HEK293 (cell line): ENCODE measurements around the gene C1orf185.

Experiments used
- CTCF ChIA-PET: fragments of 350-600 bp; formaldehyde crosslinking; extraction: SDS; loops from one replicate; lab custom pipeline; 2021; ENCODE audit warnings: antibody characterized with exemption; lab: Yijun Ruan, JAX
- POLR2A ChIA-PET: fragments of 300-600 bp; formaldehyde crosslinking; extraction: SDS; loops from one replicate; lab custom pipeline; 2020; ENCODE audit warnings: antibody characterized with exemption, inconsistent platforms; lab: Yijun Ruan, JAX
- H3K27ac ChIP-seq: fragments of 200-500 bp; sonication (Bioruptor generic); 2 replicates; pipeline ENCODE4 v1.5.1; 2014; ENCODE audit warnings: low read depth, low read length, control low read depth, inconsistent platforms; ENCODE audit errors: extremely low read depth
- H3K36me3 ChIP-seq, 2 experiments: fragments of 200-500 bp in 1 of 2; sonication (Bioruptor generic) in 1 of 2; 1 replicate in 1 of 2; 2 replicates in 1 of 2; pipeline ENCODE4 v1.5.1; 2014 to 2017; ENCODE audit warnings: inconsistent platforms in 2 of 2, low read length in 2 of 2; ENCODE audit not compliant: control insufficient read depth in 2 of 2, insufficient read depth in 1 of 2
- H3K4me1 ChIP-seq: fragments of 200-500 bp; sonication (Bioruptor generic); 2 replicates; pipeline ENCODE4 v1.5.1; 2014; ENCODE audit warnings: mild to moderate bottlenecking, low read length, inconsistent platforms; ENCODE audit not compliant: control insufficient read depth, insufficient read depth
- H3K4me3 ChIP-seq: 2 replicates; pipeline ENCODE4 v1.5.1; 2011; ENCODE audit warnings: low read depth, mild to moderate bottlenecking, control low read depth, low read length, moderate library complexity
- H3K9me3 ChIP-seq: fragments of 200-500 bp; sonication (Bioruptor generic); 2 replicates; pipeline ENCODE4 v1.5.1; 2014; ENCODE audit warnings: low read depth, low read length, inconsistent platforms; ENCODE audit not compliant: control insufficient read depth, insufficient read depth
- GLI4 ChIP-seq: fragments of 450-650 bp; formaldehyde crosslinking; IDR thresholded peaks from 2 replicates; pipeline ENCODE4 v1.5.1; 2016; ENCODE audit warnings: missing biosample characterization, missing genetic modification characterization
- PRDM1 ChIP-seq: fragments of 450-650 bp; formaldehyde crosslinking; IDR thresholded peaks from 2 replicates; pipeline ENCODE4; 2016; ENCODE audit warnings: missing biosample characterization, missing genetic modification characterization
- REST ChIP-seq: fragments of 450-650 bp; formaldehyde crosslinking; IDR thresholded peaks from 2 replicates; pipeline ENCODE4 v1.5.1; 2016; ENCODE audit warnings: missing biosample characterization, missing genetic modification characterization
- SETDB1 ChIP-seq: IDR thresholded peaks from one replicate; pipeline ENCODE4 v1.6.1; 2017; ENCODE audit warnings: mild to moderate bottlenecking, low read length, moderate library complexity, mixed read lengths; ENCODE audit not compliant: insufficient read length
- ZBTB6 ChIP-seq: fragments of 450-650 bp; formaldehyde crosslinking; IDR thresholded peaks from 2 replicates; pipeline ENCODE4 v1.5.1; 2017; ENCODE audit warnings: missing biosample characterization, missing genetic modification characterization
- ZEB2 ChIP-seq: fragments of 450-650 bp; formaldehyde crosslinking; IDR thresholded peaks from 2 replicates; pipeline ENCODE4 v1.5.1; 2016; ENCODE audit warnings: missing biosample characterization, missing genetic modification characterization
- ZNF155 ChIP-seq: fragments of 450-650 bp; formaldehyde crosslinking; IDR thresholded peaks from 2 replicates; pipeline ENCODE4 v1.5.1; 2016; ENCODE audit warnings: missing biosample characterization, missing genetic modification characterization
- ZNF274 ChIP-seq, 2 experiments: fragments of 200-500 bp in 1 of 2; fragments of 450-650 bp in 1 of 2; sonication (Bioruptor generic) in 1 of 2; formaldehyde crosslinking in 1 of 2; IDR thresholded peaks; 2 replicates each; pipeline versions ENCODE4 v1.5.1 to v1.6.1; 2014 to 2016; ENCODE audit warnings: borderline replicate concordance in 1 of 2, inconsistent platforms in 1 of 2, low read length in 1 of 2, missing biosample characterization in 1 of 2, missing genetic modification characterization in 1 of 2
- ZNF341 ChIP-seq: fragments of 450-650 bp; formaldehyde crosslinking; IDR thresholded peaks from 2 replicates; pipeline ENCODE4; 2016; ENCODE audit warnings: low read depth, missing biosample characterization, missing genetic modification characterization
- ZNF530 ChIP-seq: fragments of 450-650 bp; formaldehyde crosslinking; IDR thresholded peaks from 2 replicates; pipeline ENCODE4 v1.5.1; 2016; ENCODE audit warnings: low read depth, missing biosample characterization, missing genetic modification characterization
- ZNF585B ChIP-seq: fragments of 450-650 bp; formaldehyde crosslinking; IDR thresholded peaks from 2 replicates; pipeline ENCODE4 v1.5.1; 2016; ENCODE audit warnings: missing biosample characterization, missing genetic modification characterization
- ZNF610 ChIP-seq: fragments of 450-650 bp; formaldehyde crosslinking; IDR thresholded peaks from 2 replicates; pipeline ENCODE4 v1.5.1; 2016; ENCODE audit warnings: missing biosample characterization, missing genetic modification characterization, borderline replicate concordance
- ZNF626 ChIP-seq: fragments of 450-650 bp; sonication (Bioruptor Pico); formaldehyde crosslinking; IDR thresholded peaks from 2 replicates; pipeline ENCODE4 v1.5.1; 2018; ENCODE audit warnings: missing biosample characterization, missing genetic modification characterization, inconsistent platforms
- ZNF654 ChIP-seq: fragments of 450-650 bp; formaldehyde crosslinking; IDR thresholded peaks from 2 replicates; pipeline ENCODE4 v1.5.1; 2016; ENCODE audit warnings: low read depth, missing biosample characterization, missing genetic modification characterization
- ZNF658 ChIP-seq: fragments of 450-650 bp; formaldehyde crosslinking; IDR thresholded peaks from 2 replicates; pipeline ENCODE4; 2016; ENCODE audit warnings: missing biosample characterization, missing genetic modification characterization
- ZNF660 ChIP-seq: fragments of 450-650 bp; IDR thresholded peaks from 2 replicates; pipeline ENCODE4 v1.5.1; 2018; ENCODE audit warnings: missing biosample characterization, mild to moderate bottlenecking, missing genetic modification characterization
- ZNF670 ChIP-seq: fragments of 450-650 bp; formaldehyde crosslinking; IDR thresholded peaks from 2 replicates; pipeline ENCODE4 v1.5.1; 2016; ENCODE audit warnings: missing biosample characterization, missing genetic modification characterization, low read depth
- TF ChIP-seq, protein P1 (sequence below): fragments of 450-650 bp; formaldehyde crosslinking; IDR thresholded peaks from 2 replicates; pipeline ENCODE4 v1.5.1; 2017; ENCODE audit warnings: missing biosample characterization, missing genetic modification characterization
- TF ChIP-seq, protein P2 (sequence below): fragments of 450-650 bp; formaldehyde crosslinking; conservative IDR thresholded peaks from 2 replicates; pipeline ENCODE4 v1.5.1; 2016; ENCODE audit warnings: low read depth, missing biosample characterization, missing genetic modification characterization

The C1orf185 gene

GRCh38 chr1:51154776-51155175, 52.7 kb downstream of the C1orf185 start (continued):
- no peak for TF ChIP-seq ZNF274 (IDR thresholded peaks at IDR 0.05; ENCODE audit: low read length)
- TF ChIP-seq ZNF274 (tag by site-specific recombination; IDR thresholded peaks at IDR 0.05; ENCODE audit: borderline replicate concordance), result no peak
- TF ChIP-seq REST (tag by site-specific recombination), result no peak
- no peak for TF ChIP-seq ZNF658 (tag by site-specific recombination)
- TF ChIP-seq ZNF610 (tag by site-specific recombination), result no peak
- TF ChIP-seq SETDB1, result peak; percentile 99
- TF ChIP-seq ZBTB6 (tag by site-specific recombination), result no peak

DNA sequence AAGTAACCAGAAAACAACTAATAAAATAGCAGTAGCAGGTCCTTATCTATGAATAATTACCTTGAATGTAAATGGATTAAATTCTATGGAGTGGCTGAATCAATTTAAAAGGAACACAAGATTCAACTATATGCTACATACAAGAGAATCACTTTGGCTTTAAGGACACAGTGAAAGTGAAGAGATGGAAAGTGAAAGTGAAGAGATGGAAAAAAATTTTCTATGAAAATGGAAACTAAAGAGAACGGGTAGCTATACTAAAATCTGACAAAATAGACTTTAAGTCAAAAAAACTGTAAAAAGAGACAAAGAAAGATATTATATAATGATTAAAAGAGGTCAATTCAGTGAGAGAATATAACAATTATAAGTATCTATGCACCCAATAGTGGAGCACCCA, 54.7 kb downstream of the C1orf185 start:
- POLR2A ChIA-PET, result no interaction called here
- no peaks in the 10 kb centered on the region for H3K36me3 ChIP-seq
- CTCF ChIA-PET, result no interaction called here
- H3K4me1 ChIP-seq, result no peaks in the 10 kb centered on the region
- no peaks in the 10 kb centered on the region for H3K9me3 ChIP-seq
- no peak overlapping the region for H3K27ac ChIP-seq
- no peak for TF ChIP-seq ZNF274 (IDR thresholded peaks at IDR 0.05; ENCODE audit: low read length)
- no peak for TF ChIP-seq ZNF274 (tag by site-specific recombination; IDR thresholded peaks at IDR 0.05; ENCODE audit: borderline replicate concordance)
- peak; percentile 78 for TF ChIP-seq PRDM1
- no peak overlapping the region for H3K4me3 ChIP-seq

DNA sequence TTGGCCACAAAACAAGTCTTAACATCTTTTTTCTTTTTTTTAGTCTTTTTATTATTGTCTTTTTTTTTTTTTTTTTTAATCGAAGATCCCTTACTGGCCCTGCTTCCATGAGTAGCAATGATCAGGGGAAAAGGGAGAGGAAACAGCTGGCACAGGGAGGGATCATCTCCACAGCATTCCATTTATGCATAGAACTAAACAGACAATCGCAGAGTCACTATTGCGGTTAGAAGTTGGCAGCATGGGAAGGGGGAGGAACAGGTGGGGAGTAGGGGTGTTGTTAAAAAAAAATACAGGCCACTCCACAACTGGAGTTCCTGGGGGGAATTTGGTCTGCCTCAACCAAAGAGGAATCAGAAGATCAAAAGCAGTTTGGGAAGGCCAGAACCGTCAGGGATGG, 55.4 kb downstream of the C1orf185 start:
- Histone ChIP-seq H3K9me3 (no peaks in the 10 kb centered on the region), H3K4me3 (no peak overlapping the region), H3K4me1 (no peaks in the 10 kb centered on the region), H3K27ac (no peak overlapping the region), H3K36me3 (no peaks in the 10 kb centered on the region)
- ChIA-PET POLR2A (no interaction called here), CTCF (no interaction called here)
- no peak for TF ChIP-seq ZNF155 (tag by site-specific recombination)
- TF ChIP-seq ZNF660, result no peak
- TF ChIP-seq REST (tag by site-specific recombination), result no peak
- TF ChIP-seq ZNF530, result no peak
- TF ChIP-seq, protein P1, sequence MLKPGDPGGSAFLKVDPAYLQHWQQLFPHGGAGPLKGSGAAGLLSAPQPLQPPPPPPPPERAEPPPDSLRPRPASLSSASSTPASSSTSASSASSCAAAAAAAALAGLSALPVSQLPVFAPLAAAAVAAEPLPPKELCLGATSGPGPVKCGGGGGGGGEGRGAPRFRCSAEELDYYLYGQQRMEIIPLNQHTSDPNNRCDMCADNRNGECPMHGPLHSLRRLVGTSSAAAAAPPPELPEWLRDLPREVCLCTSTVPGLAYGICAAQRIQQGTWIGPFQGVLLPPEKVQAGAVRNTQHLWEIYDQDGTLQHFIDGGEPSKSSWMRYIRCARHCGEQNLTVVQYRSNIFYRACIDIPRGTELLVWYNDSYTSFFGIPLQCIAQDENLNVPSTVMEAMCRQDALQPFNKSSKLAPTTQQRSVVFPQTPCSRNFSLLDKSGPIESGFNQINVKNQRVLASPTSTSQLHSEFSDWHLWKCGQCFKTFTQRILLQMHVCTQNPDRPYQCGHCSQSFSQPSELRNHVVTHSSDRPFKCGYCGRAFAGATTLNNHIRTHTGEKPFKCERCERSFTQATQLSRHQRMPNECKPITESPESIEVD (tag by site-specific recombination), result no peak
- TF ChIP-seq GLI4 (tag by site-specific recombination), result no peak
- TF ChIP-seq ZNF341 (tag by site-specific recombination), result no peak
- TF ChIP-seq ZEB2 (tag by site-specific recombination), result no peak
- TF ChIP-seq ZNF654 (tag by site-specific recombination), result no peak
- TF ChIP-seq ZNF626 (tag by site-specific recombination), result no peak
- TF ChIP-seq, protein P2, sequence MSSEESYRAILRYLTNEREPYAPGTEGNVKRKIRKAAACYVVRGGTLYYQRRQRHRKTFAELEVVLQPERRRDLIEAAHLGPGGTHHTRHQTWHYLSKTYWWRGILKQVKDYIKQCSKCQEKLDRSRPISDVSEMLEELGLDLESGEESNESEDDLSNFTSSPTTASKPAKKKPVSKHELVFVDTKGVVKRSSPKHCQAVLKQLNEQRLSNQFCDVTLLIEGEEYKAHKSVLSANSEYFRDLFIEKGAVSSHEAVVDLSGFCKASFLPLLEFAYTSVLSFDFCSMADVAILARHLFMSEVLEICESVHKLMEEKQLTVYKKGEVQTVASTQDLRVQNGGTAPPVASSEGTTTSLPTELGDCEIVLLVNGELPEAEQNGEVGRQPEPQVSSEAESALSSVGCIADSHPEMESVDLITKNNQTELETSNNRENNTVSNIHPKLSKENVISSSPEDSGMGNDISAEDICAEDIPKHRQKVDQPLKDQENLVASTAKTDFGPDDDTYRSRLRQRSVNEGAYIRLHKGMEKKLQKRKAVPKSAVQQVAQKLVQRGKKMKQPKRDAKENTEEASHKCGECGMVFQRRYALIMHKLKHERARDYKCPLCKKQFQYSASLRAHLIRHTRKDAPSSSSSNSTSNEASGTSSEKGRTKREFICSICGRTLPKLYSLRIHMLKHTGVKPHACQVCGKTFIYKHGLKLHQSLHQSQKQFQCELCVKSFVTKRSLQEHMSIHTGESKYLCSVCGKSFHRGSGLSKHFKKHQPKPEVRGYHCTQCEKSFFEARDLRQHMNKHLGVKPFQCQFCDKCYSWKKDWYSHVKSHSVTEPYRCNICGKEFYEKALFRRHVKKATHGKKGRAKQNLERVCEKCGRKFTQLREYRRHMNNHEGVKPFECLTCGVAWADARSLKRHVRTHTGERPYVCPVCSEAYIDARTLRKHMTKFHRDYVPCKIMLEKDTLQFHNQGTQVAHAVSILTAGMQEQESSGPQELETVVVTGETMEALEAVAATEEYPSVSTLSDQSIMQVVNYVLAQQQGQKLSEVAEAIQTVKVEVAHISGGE (tag by site-specific recombination), result no peak
- TF ChIP-seq ZNF670 (tag by site-specific recombination), result no peak
- TF ChIP-seq ZNF585B (tag by site-specific recombination), result no peak
